Endothelial cell of hepatic sinusoid (primary cell): ENCODE data around the gene SLC10A2.
"Not testable (repeated sequence)": the region's sequence is repeated elsewhere in the genome, so short reads cannot be mapped to it uniquely, and the experiment has no call there.

Experiments used
- in situ Hi-C: cut with HindIII; loops from 2 replicates; pipeline ENCODE4 v1.10.0; 2017; ENCODE audit warnings: low sequenced_read_pairs

SLC10A2 gene, protein sequence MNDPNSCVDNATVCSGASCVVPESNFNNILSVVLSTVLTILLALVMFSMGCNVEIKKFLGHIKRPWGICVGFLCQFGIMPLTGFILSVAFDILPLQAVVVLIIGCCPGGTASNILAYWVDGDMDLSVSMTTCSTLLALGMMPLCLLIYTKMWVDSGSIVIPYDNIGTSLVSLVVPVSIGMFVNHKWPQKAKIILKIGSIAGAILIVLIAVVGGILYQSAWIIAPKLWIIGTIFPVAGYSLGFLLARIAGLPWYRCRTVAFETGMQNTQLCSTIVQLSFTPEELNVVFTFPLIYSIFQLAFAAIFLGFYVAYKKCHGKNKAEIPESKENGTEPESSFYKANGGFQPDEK

DNA sequence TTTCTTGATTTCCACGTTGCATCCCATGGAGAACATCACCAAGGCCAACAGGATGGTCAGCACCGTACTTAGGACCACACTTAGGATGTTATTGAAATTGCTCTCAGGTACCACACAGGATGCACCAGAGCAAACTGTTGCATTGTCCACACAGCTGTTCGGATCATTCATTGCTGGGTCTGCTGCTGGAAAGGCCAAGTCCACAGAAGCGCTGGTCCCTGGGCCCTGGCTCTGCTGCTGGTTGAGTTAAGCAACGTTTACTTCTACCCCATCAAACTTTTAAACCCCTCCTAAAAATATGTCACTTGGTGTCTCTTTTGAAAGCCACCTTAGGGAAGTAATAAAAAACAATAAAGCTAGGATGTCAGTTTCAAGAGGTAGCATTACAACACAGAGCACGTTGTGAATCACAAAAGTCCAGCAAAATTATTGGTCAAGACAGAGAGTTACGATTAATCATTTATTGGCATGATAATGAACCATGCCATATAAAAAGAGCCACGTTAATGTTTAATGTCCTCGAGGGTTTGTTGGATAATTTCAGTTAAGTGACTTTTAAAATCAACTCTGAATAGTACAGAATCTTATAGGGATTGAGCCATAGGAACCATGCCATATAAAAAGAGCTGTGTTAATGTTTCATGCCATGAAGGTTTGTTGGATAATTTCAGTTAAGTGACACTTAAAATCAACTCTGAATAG, at the start of gene SLC10A2:
Gene SLC10A2, minus strand, starts transcription at position 339 of the 702 bp plus-strand sequence. Its CDS starts 168 bp downstream, at position 171.
- in situ Hi-C loops, result no loop called here

- in situ Hi-C loops, result no loop called here
Observed at GRCh38 chr13:103107580-103107979, 41.4 kb upstream of the SLC10A2 start.

DNA sequence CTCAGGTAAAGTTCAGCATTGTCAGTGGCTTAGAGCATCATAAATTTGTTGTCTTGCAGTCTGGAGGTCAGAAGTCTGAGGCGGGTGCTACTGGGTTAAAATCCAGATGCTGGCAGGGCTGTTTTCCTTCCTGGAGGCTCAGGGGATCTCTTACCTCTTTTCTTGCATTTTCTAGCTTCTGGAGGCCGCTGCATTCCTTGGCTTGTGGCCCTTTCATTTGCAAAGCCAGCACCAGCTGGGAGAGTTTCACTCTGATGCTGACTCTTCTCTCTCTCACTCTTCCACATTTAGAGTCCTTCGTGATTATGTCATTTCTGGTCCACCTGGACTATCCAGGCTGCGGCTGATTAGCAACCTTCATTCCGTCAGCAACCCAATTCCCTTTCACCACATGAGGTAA, 38.1 kb upstream of the SLC10A2 start:
- in situ Hi-C loops, result no loop called here

- in situ Hi-C loops, result not testable (repeated sequence)
Observed at GRCh38 chr13:103103456-103103855, 37.2 kb upstream of the SLC10A2 start.

- in situ Hi-C loops, result no loop called here
Observed at GRCh38 chr13:103102482-103102881, 36.3 kb upstream of the SLC10A2 start.

DNA sequence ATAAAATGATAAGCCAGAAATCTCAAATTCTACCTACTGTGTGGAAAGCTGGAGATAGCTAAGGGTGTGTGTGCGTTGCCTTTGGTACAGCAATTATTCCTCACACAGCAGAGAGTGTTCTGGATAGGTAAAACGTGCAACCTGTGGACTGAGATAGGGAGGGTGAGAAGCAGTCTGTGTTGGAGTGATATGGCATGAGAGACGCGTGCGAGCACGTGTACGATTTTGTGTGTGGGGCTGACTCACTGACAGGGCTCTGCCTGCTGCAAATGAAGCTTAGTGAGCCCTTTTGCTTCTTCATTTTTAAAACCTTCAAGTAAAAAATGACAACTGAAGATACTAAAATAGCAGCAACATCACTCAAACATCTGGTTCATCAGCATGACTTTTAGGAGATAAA, 35.7 kb upstream of the SLC10A2 start:
- in situ Hi-C loops, result no loop called here

GRCh38 chr13:103101500-103101899, 35.3 kb upstream of the SLC10A2 start:
- in situ Hi-C loops, result no loop called here

DNA sequence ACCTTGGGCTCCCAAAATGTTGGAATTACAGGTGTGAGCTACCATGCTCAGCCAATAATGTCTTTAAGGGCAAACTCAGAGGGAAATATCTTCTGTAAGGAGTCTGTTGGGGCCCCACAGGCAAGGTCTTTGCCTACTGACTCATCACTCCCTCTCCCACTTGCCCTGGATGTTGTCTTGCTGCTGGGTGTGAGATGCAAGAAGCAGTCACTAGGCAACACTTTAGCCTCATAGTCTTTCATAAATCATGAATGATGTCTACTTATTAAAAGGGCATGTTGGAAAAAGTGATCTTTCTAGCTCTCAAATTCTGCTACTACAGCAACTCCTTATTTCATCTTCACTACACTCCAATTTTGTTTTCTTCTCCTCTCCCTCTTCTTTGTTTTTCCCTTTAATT, 34.6 kb upstream of the SLC10A2 start:
- in situ Hi-C loops, result no loop called here

GRCh38 chr13:103099722-103100293, 33.6 kb upstream of the SLC10A2 start:
- in situ Hi-C loops, result no loop called here

DNA sequence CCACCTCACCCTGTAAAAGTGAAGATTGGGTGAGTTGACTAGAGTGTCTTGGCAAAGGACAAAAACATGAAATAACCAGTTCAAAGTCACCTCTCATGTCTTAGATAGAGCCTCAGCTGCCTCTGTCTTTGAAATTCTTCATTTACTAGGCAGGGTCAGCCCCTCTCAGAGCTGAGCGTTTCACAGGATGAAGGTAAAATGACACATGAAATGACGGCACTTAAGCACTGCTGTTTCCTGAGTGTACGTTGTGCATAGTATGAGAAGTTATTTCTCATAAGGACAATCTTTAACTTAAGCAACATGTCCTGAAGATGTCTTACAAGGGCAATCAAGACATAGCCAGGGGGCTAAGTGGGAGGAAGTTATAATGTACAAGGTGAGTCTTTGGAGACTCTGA, 32.3 kb upstream of the SLC10A2 start:
- in situ Hi-C loops, result no loop called here

GRCh38 chr13:103097366-103097928, 31.2 kb upstream of the SLC10A2 start:
- in situ Hi-C loops, result no loop called here

- in situ Hi-C loops, result not testable (repeated sequence)
Observed at GRCh38 chr13:103093649-103094048, 27.4 kb upstream of the SLC10A2 start.

- in situ Hi-C loops, result no loop called here
Observed at GRCh38 chr13:103087275-103087674, 21.1 kb upstream of the SLC10A2 start.

- in situ Hi-C loops, result no loop called here
Observed at GRCh38 chr13:103081435-103081834, 15.2 kb upstream of the SLC10A2 start.

DNA sequence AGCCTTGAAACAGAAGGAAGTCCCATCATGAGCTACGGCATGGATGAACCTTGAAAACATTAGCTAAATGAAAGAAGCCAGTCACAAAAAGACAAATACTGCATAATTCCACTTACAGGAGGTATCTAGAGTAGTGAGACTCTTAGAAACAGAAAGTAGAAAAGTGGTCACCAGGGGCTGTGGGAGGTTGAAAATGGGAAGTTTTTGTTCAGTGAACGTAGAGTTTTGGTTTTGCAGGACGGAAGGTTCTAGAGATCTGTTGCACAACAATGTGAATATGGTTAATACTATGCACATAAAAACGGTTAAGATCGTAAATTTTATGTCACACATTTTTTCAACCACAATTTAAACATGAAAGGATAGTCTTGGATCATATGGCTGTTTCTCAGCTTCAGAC, 11.9 kb upstream of the SLC10A2 start:
- in situ Hi-C loops, result no loop called here

DNA sequence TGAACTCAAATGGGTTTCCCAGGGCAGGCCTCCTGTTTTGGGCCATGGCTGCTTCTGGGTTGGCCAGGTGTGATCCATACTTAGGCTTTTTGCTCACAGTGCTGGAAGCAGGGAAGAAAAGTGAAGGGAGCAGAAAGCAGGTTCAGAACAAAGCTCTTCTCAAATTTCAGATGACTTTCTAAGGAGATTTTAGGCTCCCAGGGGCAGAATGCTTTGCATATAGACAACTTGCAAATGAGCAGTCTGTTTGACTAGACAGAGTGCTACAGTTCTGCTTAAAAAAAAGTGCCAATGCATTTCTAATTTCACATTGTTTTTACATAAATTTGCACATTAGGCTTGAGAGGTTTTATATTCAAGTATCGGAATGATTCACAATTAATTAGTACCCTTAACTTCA, 2.6 kb upstream of the SLC10A2 start:
- in situ Hi-C loops, result no loop called here

- in situ Hi-C loops, result no loop called here
Observed at GRCh38 chr13:103067751-103068555, 1.7 kb upstream of the SLC10A2 start.

DNA sequence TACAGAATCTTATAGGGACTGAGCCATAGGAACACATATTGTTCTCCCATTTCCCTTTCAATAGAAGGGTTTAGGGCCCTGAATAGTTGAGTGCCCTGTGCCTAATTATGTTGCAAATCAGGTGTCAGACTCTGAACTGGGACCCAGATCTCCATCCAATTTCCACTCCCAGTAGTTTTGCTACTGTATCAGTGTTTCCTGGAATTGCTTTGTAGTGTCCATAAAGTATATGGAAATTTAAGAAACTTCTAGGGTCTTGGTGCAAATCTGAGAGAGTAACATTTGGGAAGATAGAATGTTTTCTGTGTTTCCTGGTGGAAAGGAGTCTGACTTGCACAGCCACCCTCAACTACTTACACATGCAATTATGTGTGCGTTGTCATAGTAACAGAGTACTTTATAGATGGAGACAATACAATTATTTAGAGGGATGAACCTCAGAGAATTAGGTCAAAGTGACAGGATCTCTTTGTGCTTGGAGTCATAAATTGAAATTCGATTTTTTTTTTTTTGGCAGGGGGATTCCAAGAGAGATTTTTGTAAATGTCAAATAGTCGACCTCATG, 646 bp upstream of the SLC10A2 start:
- in situ Hi-C loops, result no loop called here

DNA sequence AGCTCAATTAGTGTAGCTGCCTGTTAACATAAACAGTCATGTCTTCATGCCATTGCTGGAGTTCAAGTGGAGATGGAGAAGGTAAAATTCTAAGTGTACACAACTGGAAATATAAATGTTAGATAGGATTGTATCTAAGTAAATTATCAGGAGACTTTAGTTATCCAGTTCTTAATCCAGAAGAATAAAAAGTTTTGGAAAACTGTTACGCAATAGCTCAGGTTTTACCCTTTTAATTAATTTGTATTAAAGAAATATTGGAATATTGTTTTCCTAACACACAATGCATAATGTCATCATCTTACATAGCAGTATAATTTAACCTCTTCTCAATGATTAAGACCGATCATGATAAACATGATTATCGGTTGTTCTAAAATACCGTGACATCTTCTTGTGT, 2.8 kb downstream of the SLC10A2 start:
- in situ Hi-C loops, result no loop called here

- in situ Hi-C loops, result no loop called here
Observed at GRCh38 chr13:103062079-103062478, 4.1 kb downstream of the SLC10A2 start.

DNA sequence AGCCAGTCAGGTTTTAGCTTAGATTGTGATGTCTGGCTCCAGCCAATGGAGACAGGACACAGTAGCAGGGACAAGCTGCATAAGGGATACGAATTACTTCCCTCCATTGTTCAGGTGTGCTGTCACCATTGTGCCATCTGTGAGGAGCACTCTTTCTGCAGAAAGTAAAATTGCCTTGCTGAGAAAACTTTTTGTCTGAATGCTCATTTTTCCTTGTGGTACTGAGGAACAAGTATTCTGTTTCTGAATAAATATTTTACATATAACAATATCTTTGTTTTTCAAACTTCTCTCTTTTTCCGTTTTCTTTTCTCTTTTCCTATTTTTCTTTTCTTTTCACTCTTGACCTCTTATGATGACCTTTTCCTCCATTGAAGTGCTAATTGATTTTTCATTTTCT, 10.2 kb downstream of the SLC10A2 start:
- in situ Hi-C loops, result no loop called here
